K562 (cell line): ENCODE measurements around the gene LRP1. TPM values are rescaled to one million over a fixed set of nuclear protein-coding genes. Genes with fewer than 3 reads are reported as not detected.

Experiments used
- ATAC-seq: fragments of 200-7000 bp; cut with Tn5 transposase; 3 replicates; pipeline ENCODE4 v1.9.1; 2020; ENCODE audit warnings: moderate library complexity
- BruUV-seq: library from RNA; stranded (reverse); fragments of 400-500 nt; replicated peaks from 2 replicates; lab custom pipeline; 2021; lab: Mats Ljungman, UMichigan
- CTCF ChIA-PET: fragments of 300-600 bp; formaldehyde crosslinking; extraction: SDS; loops from one replicate; lab custom pipeline; 2021; ENCODE audit warnings: low intra/inter-chr PET ratio; lab: Yijun Ruan, JAX
- POLR2A ChIA-PET: fragments of 300-600, 350-650 bp; sonication (Branson Sonifier 250); formaldehyde crosslinking; extraction: SDS; loops from one replicate; lab custom pipeline; 2021; ENCODE audit warnings: antibody characterized with exemption, inconsistent platforms; lab: Yijun Ruan, JAX
- DNase-seq, 4 experiments: peaks; one replicate each; pipeline versions ENCODE4 v3.0.0 to v3.0.0-alpha.2; 2011 to 2018; ENCODE audit warnings: low spot score in 3 of 4, mixed read lengths in 3 of 4; ENCODE audit errors: extremely low read depth in 1 of 4
- FAIRE-seq: peaks from 2 replicates; lab custom pipeline; 2011; peaks lifted over from hg19 to GRCh38; lab: Jason Lieb, UNC
- H2AFZ ChIP-seq: 2 replicates; pipeline ENCODE4 v1.6.0; 2011; ENCODE audit warnings: low read depth, low read length, control low read depth, inconsistent platforms
- H3K27ac ChIP-seq: fragments of 200-600 bp; 3 replicates; pipeline ENCODE4 v1.8.0; 2011; ENCODE audit warnings: low read depth, mild to moderate bottlenecking, control low read depth, inconsistent platforms, low read length, moderate library complexity, mixed read lengths; ENCODE audit errors: extremely low read depth
- H3K27me3 ChIP-seq, 2 experiments: fragments of 300-600 bp in 1 of 2; 2 replicates in 1 of 2; 3 replicates in 1 of 2; pipeline versions ENCODE4 v1.6.0 to v1.8.0; 2011; ENCODE audit warnings: inconsistent platforms in 2 of 2, low read length in 2 of 2, mild to moderate bottlenecking in 1 of 2, mixed read lengths in 1 of 2, moderate library complexity in 1 of 2; ENCODE audit not compliant: control insufficient read depth in 2 of 2, insufficient read depth in 2 of 2
- H3K36me3 ChIP-seq: fragments of 300-600 bp; 3 replicates; pipeline ENCODE4 v1.8.0; 2011; ENCODE audit warnings: mild to moderate bottlenecking, low read length, inconsistent platforms; ENCODE audit not compliant: control insufficient read depth, insufficient read depth
- H3K4me1 ChIP-seq, 2 experiments: fragments of 200-600 bp in 1 of 2; replicated peaks in 1 of 2; 2 replicates in 1 of 2; 3 replicates in 1 of 2; pipeline versions ENCODE4 v1.5.1 to v1.8.0; 2011; ENCODE audit warnings: inconsistent platforms in 2 of 2, low read length in 2 of 2, mild to moderate bottlenecking in 1 of 2, mixed read lengths in 1 of 2, moderate library complexity in 1 of 2; ENCODE audit not compliant: control insufficient read depth in 2 of 2, insufficient read depth in 2 of 2
- H3K4me2 ChIP-seq: 2 replicates; pipeline ENCODE4 v1.6.1; 2011; ENCODE audit warnings: low read length, control low read depth, inconsistent platforms, mixed read lengths; ENCODE audit not compliant: insufficient read depth
- H3K4me3 ChIP-seq: fragments of 200-600 bp; sonication (generic), shearing (Covaris generic); 2 replicates; pipeline ENCODE4 v1.5.1; 2016; ENCODE audit warnings: control low read depth, inconsistent platforms
- H3K79me2 ChIP-seq: fragments of 200-600 bp; 3 replicates; pipeline ENCODE4 v1.8.0; 2011; ENCODE audit warnings: low read length, inconsistent platforms; ENCODE audit not compliant: control insufficient read depth, insufficient read depth
- H3K9ac ChIP-seq, 2 experiments: 2 replicates each; pipeline versions ENCODE4 v1.6.0 to v1.6.1; 2011; ENCODE audit warnings: low read depth in 2 of 2, low read length in 2 of 2, control low read depth in 1 of 2, inconsistent platforms in 1 of 2, mild to moderate bottlenecking in 1 of 2, mixed read lengths in 1 of 2; ENCODE audit not compliant: insufficient read depth in 1 of 2
- H3K9me1 ChIP-seq: one replicate; pipeline ENCODE4 v1.6.0; 2011; ENCODE audit warnings: inconsistent platforms, mild to moderate bottlenecking, low read length, moderate library complexity; ENCODE audit not compliant: control insufficient read depth, insufficient read depth
- H3K9me3 ChIP-seq: replicated peaks from 2 replicates; pipeline ENCODE4 v1.5.1; 2011; ENCODE audit warnings: low read depth, low read length, inconsistent platforms; ENCODE audit not compliant: control insufficient read depth, insufficient read depth
- H4K20me1 ChIP-seq: replicated peaks from 2 replicates; pipeline ENCODE4 v1.6.1; 2011; ENCODE audit warnings: low read length, inconsistent platforms, mixed read lengths; ENCODE audit not compliant: control insufficient read depth, insufficient read depth
- ADNP ChIP-seq: fragments of 200-800 bp; sonication (Bioruptor generic); IDR thresholded peaks from 2 replicates; pipeline ENCODE4 v1.6.1; 2016; ENCODE audit warnings: missing genetic modification characterization, missing compliant biosample characterization
- ARID4B ChIP-seq: sonication (generic); formaldehyde crosslinking; IDR thresholded peaks from 2 replicates; pipeline ENCODE4 v1.8.0; 2022; ENCODE audit warnings: mild to moderate bottlenecking, missing genetic modification reagents
- BDP1 ChIP-seq: IDR thresholded peaks from 3 replicates; pipeline ENCODE4 v1.6.1; 2011; ENCODE audit not compliant: insufficient read length, insufficient read depth
- C11orf30 ChIP-seq: fragments of 450-650 bp; IDR thresholded peaks from 2 replicates; pipeline ENCODE4 v1.6.1; 2016; ENCODE audit warnings: low read depth, mild to moderate bottlenecking
- CBFA2T2 ChIP-seq: fragments of 450-650 bp; conservative IDR thresholded peaks from 2 replicates; pipeline ENCODE4 v1.6.1; 2017; ENCODE audit warnings: mild to moderate bottlenecking
- ELF4 ChIP-seq: fragments of 450-650 bp; formaldehyde crosslinking; IDR thresholded peaks from 2 replicates; pipeline ENCODE4 v1.4.0; 2022; ENCODE audit warnings: missing genetic modification characterization
- ETS2 ChIP-seq: IDR thresholded peaks from 2 replicates; pipeline ENCODE4 v1.6.1; 2016; ENCODE audit warnings: borderline replicate concordance, missing genetic modification characterization, mild to moderate bottlenecking, moderate library complexity, missing compliant biosample characterization; ENCODE audit not compliant: poor library complexity, severe bottlenecking
- HDAC6 ChIP-seq: IDR thresholded peaks from 2 replicates; pipeline ENCODE4 v1.6.1; 2012; ENCODE audit warnings: low read depth, mild to moderate bottlenecking, control low read depth, inconsistent platforms, low read length, moderate library complexity
- HINFP ChIP-seq: fragments of 450-650 bp; conservative IDR thresholded peaks from 2 replicates; pipeline ENCODE4 v1.6.1; 2016; ENCODE audit warnings: missing genetic modification characterization, low read depth, mild to moderate bottlenecking, control low read depth, missing compliant biosample characterization
- L3MBTL2 ChIP-seq: fragments of 450-650 bp; IDR thresholded peaks from 2 replicates; pipeline ENCODE4 v1.6.1; 2016; ENCODE audit warnings: mild to moderate bottlenecking, moderate library complexity
- MAX ChIP-seq: sonication (generic); formaldehyde crosslinking; IDR thresholded peaks from 2 replicates; pipeline ENCODE4 v1.9.0; 2022; ENCODE audit warnings: mild to moderate bottlenecking, missing genetic modification reagents
- SMARCB1 ChIP-seq: IDR thresholded peaks from 2 replicates; pipeline ENCODE4 v1.6.1; 2011; ENCODE audit warnings: improper control_type of control experiment, low read depth; ENCODE audit not compliant: insufficient read length
- ZFP36 ChIP-seq: fragments of 150-350 bp; IDR thresholded peaks from 2 replicates; pipeline ENCODE4 v1.6.1; 2018; ENCODE audit warnings: low read length, low read depth; ENCODE audit not compliant: partially characterized antibody
- ZNF146 ChIP-seq: IDR thresholded peaks from one replicate; pipeline ENCODE4 v1.6.1; 2018; ENCODE audit warnings: missing compliant biosample characterization; ENCODE audit not compliant: unreplicated experiment
- ZNF274 ChIP-seq: IDR thresholded peaks from 2 replicates; pipeline ENCODE4 v1.6.1; 2011; ENCODE audit warnings: low read depth, mild to moderate bottlenecking, low read length, moderate library complexity, borderline replicate concordance
- whole genome bisulfite sequencing: fragments of 100-300 bp; shearing (Covaris generic); methylation state at CpG from one replicate; pipeline ENCODE4 v1.1.6; 2016; ENCODE audit warnings: low coverage, mixed read lengths; ENCODE audit not compliant: insufficient coverage; ENCODE audit errors: missing lambda C conversion rate; 5-methylcytosine and 5-hydroxymethylcytosine counted together
- in situ Hi-C: fragments of 300-500 bp; cut with MboI; formaldehyde crosslinking; loops from 4 replicates; pipeline ENCODE4 v1.15.0; 2018; ENCODE audit warnings: inconsistent platforms, mixed read lengths
- intact Hi-C: fragments of 100-400 bp; cut with micrococcal nuclease; formaldehyde crosslinking; loops from 2 replicates; pipeline ENCODE4 v1.14.2; 2022
- polyA plus RNA-seq, 8 experiments: library from polyadenylated mRNA; depleted of rRNA in 4 of 8; stranded (reverse) in 5 of 8; unstranded in 3 of 8; fragments of >200 nt; fragmentation: Nextera tagmentation in 2 of 8; fragmentation: Illumina TruSeq in 1 of 8; extraction: Ambion mirVana in 2 of 8; extraction: Trizol in 1 of 8; gene quantifications; 2 replicates each; pipeline versions ENCODE4 v1.2.1 to v1.2.3, GENCODE V29; 2011 to 2014; ENCODE audit warnings: inconsistent platforms in 1 of 8, missing spikeins in 1 of 8
- total RNA-seq, 7 experiments: library from RNA; depleted of rRNA in 6 of 7; stranded (reverse); fragments of >200 nt in 6 of 7; fragmentation: Illumina TruSeq in 2 of 7; extraction: Trizol in 2 of 7; gene quantifications; 2 replicates each; pipeline versions ENCODE4 v1.2.1 to v1.2.3, GENCODE V29; 2011 to 2021; ENCODE audit warnings: low replicate concordance in 1 of 7

The LRP1 gene
- total and polyA plus RNA-seq, 9 of the 15 experiments (the other 6 are each of a cell fraction or from before 2014, with no cell fraction given), result 0.04 to 0.64 (median 0.19) TPM; not detected in 2

- intact Hi-C loops (no loop called here), in situ Hi-C loops (no loop called here)
- Histone ChIP-seq H4K20me1 (peaks cover 17% of the 10 kb centered on the region), H3K4me1 (peaks cover 39 to 81% of the 10 kb centered on the region in 2 experiments), H3K4me3 (no peak overlapping the region), H3K9me3 (no peaks in the 10 kb centered on the region), H3K9ac (peak overlapping the region in 1 of 2 experiments; percentile 79; a peak in 1 of 4 replicates), H3K27me3 (no peaks in the 10 kb centered on the region), H3K79me2 (peaks cover 24% of the 10 kb centered on the region), H3K9me1 (peaks cover 9% of the 10 kb centered on the region), H3K36me3 (peaks cover 53% of the 10 kb centered on the region; the same call in 2 of the 3 replicates), H3K27ac (peak overlapping the region; percentile 42; the same call in 2 of the 3 replicates), H2AFZ (no peak overlapping the region), H3K4me2 (no peak overlapping the region)
- WGBS, result 91% methylated on average over 10 of the region's 10 CpGs
- DNase-seq, result no peak
- BruUV-seq, result no TSS peak
- no peak for ATAC-seq
- no peak for FAIRE-seq
- CTCF ChIA-PET, result interaction anchor here (0.7 to 6.6 kb wide), 2 partner anchors 21 to 1196 kb away, joined by 6 to 186 read pairs; partner anchors contain the start of gene NXPH4
- POLR2A ChIA-PET, result interaction anchor here (0.6 kb wide), 1 partner anchor 208 kb away, joined by 5 read pairs; no protein-coding TSS in a partner anchor
- TF ChIP-seq ETS2, result no peak
- TF ChIP-seq ZFP36, result no peak
- TF ChIP-seq HDAC6, result no peak
- TF ChIP-seq ZNF274, result no peak
- TF ChIP-seq L3MBTL2, result no peak
- TF ChIP-seq ADNP (tag), result no peak
- no peak for TF ChIP-seq ARID4B (CRISPR knock-in tag)
- TF ChIP-seq CBFA2T2, result no peak
- no peak for TF ChIP-seq MAX (CRISPR knock-in tag)
- no peak for TF ChIP-seq BDP1
- TF ChIP-seq C11orf30, result no peak
- no peak for TF ChIP-seq ZNF146
- TF ChIP-seq HINFP, result no peak
- no peak for TF ChIP-seq ELF4
- no peak for TF ChIP-seq SMARCB1
Measured at GRCh38 chr12:57234571-57235016, 106.3 kb downstream of the LRP1 start.
